PFSK-1 (cell line): Measurements from ENCODE around the gene SSNA1.

Experiments used
- FOXP2 ChIP-seq: optimal IDR thresholded peaks from 2 replicates; pipeline ENCODE3; 2011; ENCODE audit warnings: borderline replicate concordance, control low read depth, inconsistent platforms; ENCODE audit not compliant: insufficient read depth; ENCODE audit errors: extremely low read length, extremely low read depth
- POLR2AphosphoS5 ChIP-seq: IDR thresholded peaks from 2 replicates; pipeline ENCODE4 v1.6.1; 2012; ENCODE audit warnings: low read depth, mild to moderate bottlenecking, control low read depth, low read length, moderate library complexity
- SIN3A ChIP-seq: IDR thresholded peaks from 2 replicates; pipeline ENCODE4 v1.6.1; 2012; ENCODE audit warnings: mild to moderate bottlenecking, low read length, moderate library complexity, borderline replicate concordance; ENCODE audit not compliant: insufficient read depth
- TAF1 ChIP-seq: IDR thresholded peaks from 2 replicates; pipeline ENCODE4 v1.6.1; 2012; ENCODE audit warnings: low read length, control low read depth, borderline replicate concordance; ENCODE audit not compliant: insufficient read depth
- TF ChIP-seq, protein P1 (sequence below), 2 experiments: IDR thresholded peaks; 2 replicates each; pipeline versions ENCODE4 v1.6.1 to v1.8.0; 2011 to 2012; ENCODE audit warnings: low read depth in 2 of 2, low read length in 2 of 2, control low read depth in 1 of 2, inconsistent platforms in 1 of 2, mild to moderate bottlenecking in 1 of 2, moderate library complexity in 1 of 2; ENCODE audit not compliant: insufficient read depth in 1 of 2

Gene SSNA1

DNA sequence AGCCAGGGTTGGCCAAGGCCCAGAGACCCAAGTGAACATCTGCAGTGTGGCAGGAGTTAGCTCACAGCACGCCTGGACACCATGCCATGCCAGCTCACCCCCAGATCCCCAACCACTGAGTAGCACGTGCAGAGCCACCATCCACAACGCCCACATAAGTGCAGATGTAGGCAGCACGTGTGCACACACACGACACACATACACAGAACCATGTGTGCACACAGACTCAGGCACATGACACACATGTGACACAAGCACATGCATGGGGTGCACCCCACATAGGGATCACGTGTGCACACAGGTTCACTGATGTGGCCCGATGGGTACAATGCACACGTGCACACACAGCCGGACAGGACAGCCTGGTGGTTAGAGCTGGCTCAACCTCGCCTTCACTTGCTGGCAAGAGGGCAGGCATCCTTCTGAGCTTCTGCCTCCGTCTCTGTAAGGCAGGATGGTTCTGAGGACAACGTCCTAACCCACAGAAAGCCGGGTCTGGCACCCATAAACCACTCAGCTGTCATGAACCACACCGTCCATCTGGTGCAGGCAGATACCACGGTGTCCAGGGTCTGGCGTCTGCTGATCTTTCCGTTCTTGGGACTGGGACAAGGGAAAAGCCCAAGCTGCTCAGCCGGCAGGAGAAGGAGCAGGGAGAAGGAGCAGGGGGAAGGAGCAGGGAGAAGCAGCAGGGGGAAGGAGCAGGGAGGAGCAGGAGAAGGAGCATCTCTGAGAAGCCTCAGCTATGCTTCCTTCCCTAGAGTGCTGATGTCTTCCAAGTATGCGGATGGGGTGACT is 30.7 kb upstream of the SSNA1 start:
- TF ChIP-seq FOXP2 (no peak), POLR2AphosphoS5 (no peak), SIN3A (no peak)
- TF ChIP-seq, protein P1, sequence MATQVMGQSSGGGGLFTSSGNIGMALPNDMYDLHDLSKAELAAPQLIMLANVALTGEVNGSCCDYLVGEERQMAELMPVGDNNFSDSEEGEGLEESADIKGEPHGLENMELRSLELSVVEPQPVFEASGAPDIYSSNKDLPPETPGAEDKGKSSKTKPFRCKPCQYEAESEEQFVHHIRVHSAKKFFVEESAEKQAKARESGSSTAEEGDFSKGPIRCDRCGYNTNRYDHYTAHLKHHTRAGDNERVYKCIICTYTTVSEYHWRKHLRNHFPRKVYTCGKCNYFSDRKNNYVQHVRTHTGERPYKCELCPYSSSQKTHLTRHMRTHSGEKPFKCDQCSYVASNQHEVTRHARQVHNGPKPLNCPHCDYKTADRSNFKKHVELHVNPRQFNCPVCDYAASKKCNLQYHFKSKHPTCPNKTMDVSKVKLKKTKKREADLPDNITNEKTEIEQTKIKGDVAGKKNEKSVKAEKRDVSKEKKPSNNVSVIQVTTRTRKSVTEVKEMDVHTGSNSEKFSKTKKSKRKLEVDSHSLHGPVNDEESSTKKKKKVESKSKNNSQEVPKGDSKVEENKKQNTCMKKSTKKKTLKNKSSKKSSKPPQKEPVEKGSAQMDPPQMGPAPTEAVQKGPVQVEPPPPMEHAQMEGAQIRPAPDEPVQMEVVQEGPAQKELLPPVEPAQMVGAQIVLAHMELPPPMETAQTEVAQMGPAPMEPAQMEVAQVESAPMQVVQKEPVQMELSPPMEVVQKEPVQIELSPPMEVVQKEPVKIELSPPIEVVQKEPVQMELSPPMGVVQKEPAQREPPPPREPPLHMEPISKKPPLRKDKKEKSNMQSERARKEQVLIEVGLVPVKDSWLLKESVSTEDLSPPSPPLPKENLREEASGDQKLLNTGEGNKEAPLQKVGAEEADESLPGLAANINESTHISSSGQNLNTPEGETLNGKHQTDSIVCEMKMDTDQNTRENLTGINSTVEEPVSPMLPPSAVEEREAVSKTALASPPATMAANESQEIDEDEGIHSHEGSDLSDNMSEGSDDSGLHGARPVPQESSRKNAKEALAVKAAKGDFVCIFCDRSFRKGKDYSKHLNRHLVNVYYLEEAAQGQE (IDR thresholded peaks at IDR 0.05; ENCODE audit: insufficient read depth in 1 of 2, low read depth in 2 of 2, low read length in 2 of 2): no peak

DNA sequence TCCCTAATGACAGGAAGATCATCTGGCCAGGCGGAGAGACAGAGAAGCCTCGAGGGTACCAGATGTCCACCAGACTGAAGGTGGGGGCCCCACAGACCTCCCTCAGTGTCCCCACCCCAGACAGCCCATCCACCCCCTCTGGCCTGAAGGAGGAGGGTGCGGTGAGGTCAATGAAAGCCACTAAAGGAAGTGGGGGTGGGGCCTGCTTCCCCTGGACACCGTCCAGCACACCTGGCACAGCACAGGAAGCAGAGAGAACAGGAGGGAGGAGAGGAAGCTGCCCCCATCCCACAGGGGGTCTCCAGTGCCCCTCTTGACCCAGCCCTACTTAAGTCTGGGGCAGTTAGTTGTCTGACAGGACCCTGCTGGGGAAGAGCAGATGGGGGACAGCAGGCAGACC is 29.9 kb upstream of the SSNA1 start:
- TF ChIP-seq POLR2AphosphoS5: no peak
- TF ChIP-seq FOXP2: no peak
- no peak for TF ChIP-seq TAF1
- TF ChIP-seq SIN3A: no peak
- TF ChIP-seq, protein P1 (IDR thresholded peaks at IDR 0.05; ENCODE audit: insufficient read depth in 1 of 2, low read depth in 2 of 2, low read length in 2 of 2): no peak

DNA sequence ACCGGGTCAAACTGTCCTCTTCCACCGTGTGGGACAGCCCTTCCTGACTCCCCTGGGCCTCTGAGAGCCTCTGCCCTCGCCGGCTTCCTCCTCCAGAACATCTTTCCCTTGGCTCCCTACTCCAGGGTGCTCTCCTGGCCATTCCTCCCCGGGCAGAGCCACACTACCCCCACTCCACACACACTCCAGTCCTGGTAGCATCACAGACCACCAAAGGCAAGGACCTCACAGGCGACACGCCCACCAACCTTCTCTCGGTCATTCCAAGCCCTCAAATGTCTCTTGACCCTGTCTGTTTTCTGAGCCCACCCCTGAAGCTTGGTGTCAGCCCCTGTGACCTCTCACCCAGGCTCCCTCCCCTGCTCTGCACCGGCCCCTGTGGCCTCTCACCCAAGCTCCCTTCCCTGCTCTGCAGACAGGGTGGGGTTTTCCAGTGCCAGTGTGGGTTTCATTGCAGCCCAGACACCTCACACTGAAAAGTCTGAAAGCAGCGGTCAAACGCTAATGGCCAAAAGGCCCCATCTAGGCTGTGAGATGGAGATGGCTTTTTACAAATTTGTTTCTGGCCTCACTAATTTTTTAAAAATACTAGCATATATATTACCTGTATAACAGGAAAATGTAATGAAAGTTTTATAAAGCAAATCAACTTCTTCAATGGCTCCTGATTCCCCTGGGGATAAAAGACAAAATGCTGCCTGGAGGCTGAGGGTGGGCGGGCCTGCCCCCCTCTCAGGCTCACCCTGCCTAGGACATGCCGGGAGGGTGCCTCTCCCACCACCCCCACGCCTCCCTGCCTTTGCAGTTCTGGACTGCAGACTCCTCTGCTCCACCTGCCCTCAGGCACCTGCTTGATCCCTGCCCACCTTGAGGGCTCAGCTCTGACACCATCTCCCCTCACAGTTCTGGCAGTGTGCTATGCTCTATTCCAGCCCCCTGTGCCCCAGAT is 29.1 kb upstream of the SSNA1 start:
- TF ChIP-seq POLR2AphosphoS5: no peak
- TF ChIP-seq TAF1: no peak
- no peak for TF ChIP-seq SIN3A
- no peak for TF ChIP-seq FOXP2
- TF ChIP-seq, protein P1 (IDR thresholded peaks at IDR 0.05; ENCODE audit: insufficient read depth in 1 of 2, low read depth in 2 of 2, low read length in 2 of 2): no peak

DNA sequence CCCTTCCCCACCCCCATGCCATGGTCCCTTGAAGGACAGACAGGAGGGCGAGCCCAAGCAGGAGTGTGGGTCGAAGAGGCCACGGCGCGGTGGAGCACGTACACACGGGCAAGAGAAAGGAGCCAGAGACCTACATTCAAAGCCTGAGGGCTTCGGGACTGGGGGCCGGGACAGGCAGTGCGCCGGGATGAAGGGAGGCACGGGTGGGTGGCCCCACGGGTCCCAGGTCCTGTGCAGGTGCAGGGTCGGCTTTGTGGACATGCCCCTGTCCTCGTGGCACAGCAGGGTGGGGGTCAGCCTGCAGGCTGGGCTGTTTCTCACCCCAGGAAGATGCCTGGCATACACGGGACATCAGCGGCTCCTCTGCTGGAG is 28.4 kb upstream of the SSNA1 start:
- TF ChIP-seq POLR2AphosphoS5 (no peak), FOXP2 (no peak), SIN3A (no peak), TAF1 (no peak)
- TF ChIP-seq, protein P1 (IDR thresholded peaks at IDR 0.05; ENCODE audit: insufficient read depth in 1 of 2, low read depth in 2 of 2, low read length in 2 of 2): no peak
